AG10803 (cell line): ENCODE measurements around the gene SH3TC1.

Experiments used
- DNase-seq: peaks from one replicate; pipeline ENCODE4 v3.0.0; 2010; ENCODE audit warnings: low read depth
- H3K4me3 ChIP-seq: 2 replicates; pipeline ENCODE4 v1.5.1; 2011; ENCODE audit warnings: mild to moderate bottlenecking, low read length, control low read depth
- TF ChIP-seq, protein P1 (sequence below): conservative IDR thresholded peaks from 2 replicates; pipeline ENCODE4 v1.5.1; 2011; ENCODE audit warnings: mild to moderate bottlenecking, low read length, control low read depth, inconsistent platforms

The SH3TC1 gene

DNA sequence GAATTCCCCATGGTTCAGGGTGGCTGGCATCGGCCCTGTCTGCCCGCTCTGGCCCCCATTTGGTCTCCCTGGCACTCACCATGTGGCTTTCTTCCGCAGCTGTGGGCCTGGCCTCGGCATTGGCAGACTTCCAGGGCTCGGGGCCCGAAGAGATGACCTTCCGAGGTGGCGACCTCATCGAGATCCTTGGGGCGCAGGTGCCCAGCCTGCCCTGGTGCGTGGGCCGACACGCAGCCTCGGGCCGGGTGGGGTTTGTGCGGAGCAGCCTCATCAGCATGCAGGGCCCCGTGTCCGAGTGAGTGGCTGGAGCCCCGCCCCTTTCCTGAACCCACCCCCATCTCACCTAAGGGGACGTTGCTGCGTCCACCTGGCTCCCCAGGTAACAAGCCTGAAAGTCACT lies 20.1 kb downstream of the SH3TC1 start:
- TF ChIP-seq, protein P1, sequence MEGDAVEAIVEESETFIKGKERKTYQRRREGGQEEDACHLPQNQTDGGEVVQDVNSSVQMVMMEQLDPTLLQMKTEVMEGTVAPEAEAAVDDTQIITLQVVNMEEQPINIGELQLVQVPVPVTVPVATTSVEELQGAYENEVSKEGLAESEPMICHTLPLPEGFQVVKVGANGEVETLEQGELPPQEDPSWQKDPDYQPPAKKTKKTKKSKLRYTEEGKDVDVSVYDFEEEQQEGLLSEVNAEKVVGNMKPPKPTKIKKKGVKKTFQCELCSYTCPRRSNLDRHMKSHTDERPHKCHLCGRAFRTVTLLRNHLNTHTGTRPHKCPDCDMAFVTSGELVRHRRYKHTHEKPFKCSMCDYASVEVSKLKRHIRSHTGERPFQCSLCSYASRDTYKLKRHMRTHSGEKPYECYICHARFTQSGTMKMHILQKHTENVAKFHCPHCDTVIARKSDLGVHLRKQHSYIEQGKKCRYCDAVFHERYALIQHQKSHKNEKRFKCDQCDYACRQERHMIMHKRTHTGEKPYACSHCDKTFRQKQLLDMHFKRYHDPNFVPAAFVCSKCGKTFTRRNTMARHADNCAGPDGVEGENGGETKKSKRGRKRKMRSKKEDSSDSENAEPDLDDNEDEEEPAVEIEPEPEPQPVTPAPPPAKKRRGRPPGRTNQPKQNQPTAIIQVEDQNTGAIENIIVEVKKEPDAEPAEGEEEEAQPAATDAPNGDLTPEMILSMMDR, result no peak
- DNase-seq, result no peak
- H3K4me3 ChIP-seq, result no peak overlapping the region

DNA sequence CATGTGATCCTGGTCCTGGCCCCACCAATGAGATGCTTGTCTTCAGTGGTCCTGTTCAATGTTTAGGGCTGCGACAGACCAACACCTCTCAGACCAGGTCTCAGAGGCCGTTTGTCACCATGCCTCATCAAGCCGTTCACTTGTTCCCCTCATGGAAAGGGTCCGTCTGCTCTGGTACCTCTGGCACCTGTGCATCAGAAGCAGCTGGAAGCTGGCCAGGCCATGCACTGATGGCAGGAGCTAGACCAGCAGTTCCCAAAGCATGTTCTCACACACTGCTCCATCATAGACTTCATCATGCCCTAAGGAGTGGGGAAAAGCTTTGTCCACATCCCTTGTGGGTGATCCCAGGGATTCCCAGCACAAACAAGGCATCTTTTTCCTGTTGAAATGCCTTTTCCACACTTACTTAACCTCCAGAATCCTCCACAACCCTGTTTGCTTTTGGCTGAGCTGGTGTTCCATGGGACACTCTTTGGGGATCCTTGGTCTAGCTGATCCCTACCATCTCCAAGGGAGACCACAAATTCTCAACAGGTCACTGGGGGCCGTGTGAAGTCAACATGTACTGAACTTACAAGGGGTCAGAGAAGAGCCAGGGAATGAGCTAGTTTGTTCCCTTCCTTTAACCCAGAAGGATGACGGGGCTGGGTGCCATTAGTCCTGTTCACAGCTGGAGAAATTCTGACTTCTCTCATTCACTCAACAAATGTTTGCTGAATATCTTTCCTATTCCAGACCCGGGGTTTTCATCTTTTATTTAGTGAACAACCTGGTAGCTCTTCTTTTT lies 21.8 kb downstream of the SH3TC1 start:
- no peak for DNase-seq
- H3K4me3 ChIP-seq, result no peak overlapping the region
- TF ChIP-seq, protein P1, result no peak

DNA sequence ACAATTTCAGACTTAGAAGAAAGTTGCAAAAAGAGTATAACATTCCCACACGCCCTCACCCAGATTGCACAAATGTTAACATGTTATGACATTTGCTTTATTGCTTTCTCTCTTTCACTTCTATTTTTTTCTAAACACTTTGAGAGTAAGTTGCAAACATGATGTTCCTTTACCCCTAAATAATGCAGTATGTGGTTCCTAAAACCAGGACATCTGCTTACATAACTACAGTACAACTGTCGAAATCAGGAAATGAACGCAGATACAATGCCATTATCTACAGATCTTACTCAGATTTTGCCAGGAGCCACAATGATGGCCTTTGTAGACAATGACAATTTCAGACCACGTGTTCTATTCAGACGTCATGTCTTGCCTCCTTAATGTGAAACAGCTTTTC lies 22.4 kb downstream of the SH3TC1 start:
- TF ChIP-seq, protein P1, result no peak
- H3K4me3 ChIP-seq, result no peak overlapping the region
- peak; percentile 79 for DNase-seq

DNA sequence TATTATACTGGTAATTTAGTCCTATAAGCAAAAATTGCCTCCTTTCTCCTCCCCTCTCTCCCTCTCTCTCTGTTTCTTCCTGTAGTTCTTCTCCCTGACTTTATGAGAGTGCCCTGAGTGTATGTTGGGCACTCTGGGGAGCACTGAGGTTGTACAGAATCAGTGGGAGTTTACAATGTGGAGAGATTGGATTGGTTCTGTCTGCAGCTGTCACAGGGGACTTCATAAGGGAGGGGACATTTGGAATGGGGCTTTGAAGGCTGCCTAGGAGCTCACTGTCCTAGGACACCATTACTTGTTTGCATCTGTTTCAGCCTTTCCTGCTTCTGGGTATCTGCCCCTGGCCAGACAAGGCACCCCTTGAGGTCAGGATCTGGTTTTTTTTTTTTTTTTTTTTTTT lies 22.9 kb downstream of the SH3TC1 start:
- no peak overlapping the region for H3K4me3 ChIP-seq
- TF ChIP-seq, protein P1, result no peak
- no peak for DNase-seq

DNA sequence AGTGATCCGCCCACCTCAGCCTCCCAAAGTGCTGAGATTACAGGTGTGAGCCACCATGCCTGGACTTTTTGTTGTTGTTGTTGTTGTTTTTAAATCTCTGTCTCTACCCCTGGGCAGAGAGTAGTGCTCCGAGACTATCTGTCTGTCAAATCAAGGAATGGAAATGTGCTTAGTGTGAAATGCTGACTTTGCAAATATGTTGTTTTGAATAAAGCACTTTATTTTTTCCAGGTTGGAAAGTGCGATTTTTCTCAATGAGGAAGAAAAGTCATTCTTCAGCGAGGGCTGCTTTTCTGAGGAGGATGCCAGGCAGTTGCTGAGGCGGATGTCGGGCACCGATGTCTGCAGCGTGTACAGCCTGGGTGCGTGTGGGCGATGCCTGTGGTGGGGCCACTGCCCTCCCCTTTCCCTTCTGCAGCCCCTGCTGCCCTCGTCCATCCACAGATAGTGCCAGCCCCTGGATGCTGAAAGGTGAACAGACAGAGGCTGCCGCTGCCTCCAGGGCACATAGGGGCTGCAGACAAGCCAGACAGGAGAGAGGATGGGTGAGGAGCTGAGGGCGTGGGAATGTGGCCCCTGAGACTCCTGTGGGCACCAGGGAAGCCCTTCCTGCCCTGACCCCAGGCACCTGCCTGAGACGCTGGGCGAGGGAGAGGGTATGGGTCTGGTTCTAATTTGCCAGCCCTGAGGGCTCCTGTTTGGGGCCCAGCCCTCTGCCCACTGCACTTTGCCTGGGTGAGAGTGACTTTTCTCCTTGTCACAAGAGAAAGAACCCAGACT lies 23.7 kb downstream of the SH3TC1 start:
- no peak for DNase-seq
- TF ChIP-seq, protein P1, result no peak
- no peak overlapping the region for H3K4me3 ChIP-seq

DNA sequence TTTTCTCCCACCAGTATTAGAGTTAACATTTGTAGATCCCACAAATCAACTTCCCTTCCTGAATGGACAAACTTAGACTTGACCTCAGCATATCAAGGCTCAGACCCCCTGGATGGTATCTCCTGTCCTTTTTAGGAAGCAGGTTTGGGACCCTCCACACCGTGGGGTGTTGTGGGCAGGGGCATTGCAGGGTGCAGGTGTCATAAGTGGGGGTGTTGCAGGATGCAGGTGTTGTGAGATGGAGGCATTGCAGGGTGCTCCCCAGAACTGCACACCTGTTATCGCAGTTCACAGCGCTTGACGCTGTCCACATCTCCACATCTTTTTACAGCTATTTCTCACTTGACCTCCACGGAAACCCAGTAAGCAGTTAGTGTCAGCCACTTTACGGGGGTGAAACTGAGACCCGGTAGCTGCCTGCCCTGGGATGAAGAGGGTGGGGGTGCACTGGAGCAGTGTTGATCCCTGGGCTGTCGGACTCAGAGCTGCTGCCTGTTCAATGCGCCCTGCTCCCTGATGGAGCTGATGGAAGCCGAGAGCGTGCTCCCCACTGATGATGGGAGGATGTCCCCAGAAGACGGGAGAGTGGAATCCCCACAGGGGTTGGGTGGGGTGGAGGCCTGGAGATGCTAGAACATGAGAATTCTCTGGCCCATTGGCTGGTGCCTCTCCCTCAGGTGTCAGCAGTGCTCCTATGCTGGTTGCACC lies 25.3 kb downstream of the SH3TC1 start:
- TF ChIP-seq, protein P1, result no peak
- no peak for DNase-seq
- no peak overlapping the region for H3K4me3 ChIP-seq
